ENCODE measurements around the gene LGR6. TPM values are rescaled to one million over a fixed set of nuclear protein-coding genes. Genes with fewer than 3 reads are reported as not detected.

Gene LGR6
- total and polyA plus RNA-seq, 2 of the 8 experiments (the other 6 are each of a cell fraction or from before 2014, with no cell fraction given) = 0.50 to 1.0 TPM

DNA sequence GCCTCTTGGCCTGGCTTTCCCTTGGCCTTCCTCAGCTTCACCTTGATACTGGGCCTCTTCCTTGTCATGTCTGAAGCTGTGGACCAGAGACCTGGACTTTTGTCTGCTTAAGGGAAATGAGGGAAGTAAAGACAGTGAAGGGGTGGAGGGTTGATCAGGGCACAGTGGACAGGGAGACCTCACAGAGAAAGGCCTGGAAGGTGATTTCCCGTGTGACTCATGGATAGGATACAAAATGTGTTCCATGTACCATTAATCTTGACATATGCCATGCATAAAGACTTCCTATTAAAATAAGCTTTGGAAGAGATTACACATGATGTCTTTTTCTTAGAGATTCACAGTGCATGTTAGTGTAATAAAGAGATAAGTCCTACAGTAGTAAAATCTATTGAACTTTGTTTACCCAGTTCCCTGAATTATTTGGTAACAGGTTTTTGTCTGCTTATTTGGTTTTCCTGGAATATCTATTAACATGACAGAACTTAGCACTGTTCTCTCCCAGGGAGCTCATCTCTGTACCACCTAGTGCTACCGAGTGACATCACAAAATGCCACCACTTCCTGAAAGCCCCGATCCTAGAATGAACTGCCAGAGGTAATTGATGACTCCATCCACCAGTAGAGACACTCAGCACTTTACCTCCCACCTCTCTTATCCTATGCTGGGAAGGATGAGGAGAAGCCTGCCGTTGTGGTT is 125.9 kb downstream of the LGR6 start:
- 85% methylated on average over 4 of the region's 4 CpGs; no CpG with 5 or more reads in 1 of the 2 experiments for WGBS, 2 experiments (ENCODE audit: extremely low coverage in 1 of 2, insufficient coverage in 1 of 2, insufficient read length in 1 of 2, insufficient replicate concordance in 2 of 2, low coverage in 1 of 2, low lambda C conversion rate in 2 of 2, missing lambda C conversion rate in 1 of 2)
- peaks cover 0 to 6% (median 1%) of the 10 kb centered on the region in 4 experiments; a peak in 3 of 7 replicates for H3K4me1 ChIP-seq (replicated peaks in 1 of 4; ENCODE audit: control insufficient read depth in 3 of 4, insufficient read depth in 4 of 4, low read length in 3 of 4)
- CTCF ChIA-PET (ENCODE audit: partially characterized antibody) = interaction anchor here (0.6 to 9.3 kb wide), 8 partner anchors 9 to 184 kb away, joined by 3 to 138 read pairs (median 29); partner anchors contain the start of gene LGR6

More for the DNA sequence above, 125.9 kb downstream of the LGR6 start:
- Histone ChIP-seq H2BK15ac (ENCODE audit: low read length) (no peak overlapping the region), H3K4ac (replicated peaks; ENCODE audit: insufficient read length, low read depth, low read length) (no peak overlapping the region), H3K23me2 (ENCODE audit: low read depth, low read length) (no peaks in the 10 kb centered on the region), H2AFZ (ENCODE audit: low read length) (no peak overlapping the region), H3K4me2 (ENCODE audit: insufficient read depth in 1 of 2, low read depth in 2 of 2, low read length in 2 of 2) (no peak overlapping the region), H3K14ac (ENCODE audit: insufficient read length) (no peak overlapping the region), H3K79me1 (ENCODE audit: low read depth, low read length) (no peaks in the 10 kb centered on the region), H4K5ac (ENCODE audit: insufficient read length, low read depth, low read length) (no peak overlapping the region), H3K79me2 (ENCODE audit: control insufficient read depth in 1 of 2, insufficient read depth in 2 of 2, low read length in 2 of 2) (no peaks in the 10 kb centered on the region), H3K23ac (ENCODE audit: insufficient read length) (no peak overlapping the region), H4K8ac (ENCODE audit: extremely low read depth, insufficient read depth, low read length) (no peak overlapping the region), H3K27ac (ENCODE audit: low read depth, low read length) (no peak overlapping the region), H2BK12ac (ENCODE audit: low read depth, low read length) (no peak overlapping the region), H4K91ac (replicated peaks; ENCODE audit: insufficient read length, low read length) (no peak overlapping the region), H3K9ac (replicated peaks in 1 of 4; ENCODE audit: extremely low read depth in 1 of 4, low read depth in 3 of 4, low read length in 3 of 4) (no peak overlapping the region), H3K36me3 (ENCODE audit: control insufficient read depth in 2 of 4, insufficient read depth in 4 of 4, low read length in 3 of 4) (no peaks in the 10 kb centered on the region), H3K27me3 (replicated peaks in 1 of 4; ENCODE audit: control insufficient read depth in 3 of 4, extremely low read depth in 1 of 4, insufficient read depth in 3 of 4, low read length in 3 of 4) (no peaks in the 10 kb centered on the region; a peak in 1 of 7 replicates), H3K56ac (replicated peaks; ENCODE audit: insufficient read length, low read depth, low read length) (no peak overlapping the region), H2BK5ac (ENCODE audit: low read depth, low read length) (no peak overlapping the region), H2BK20ac (ENCODE audit: low read length) (no peak overlapping the region), H2BK120ac (replicated peaks; ENCODE audit: low read depth, low read length) (no peak overlapping the region), H4K20me1 (replicated peaks in 1 of 2; ENCODE audit: control insufficient read depth in 1 of 2, insufficient read depth in 2 of 2, low read length in 2 of 2) (no peaks in the 10 kb centered on the region), H3K9me3 (ENCODE audit: insufficient read depth in 2 of 2, low read depth in 1 of 2, low read length in 1 of 2) (no peaks in the 10 kb centered on the region), H3K4me3 (ENCODE audit: extremely low read depth in 1 of 4, insufficient read depth in 2 of 4, low read depth in 3 of 4, low read length in 4 of 4) (no peak overlapping the region), H2AK5ac (ENCODE audit: low read depth, low read length) (no peak overlapping the region), H3K18ac (ENCODE audit: extremely low read depth, low read length) (no peak overlapping the region)
- FAIRE-seq = no peak
- TF ChIP-seq GTF2F1 (IDR thresholded peaks at IDR 0.05; ENCODE audit: borderline replicate concordance, low read depth, low read length) = no peak
- no peak for TF ChIP-seq BCL11A (IDR thresholded peaks at IDR 0.05; ENCODE audit: low read depth in 2 of 2, low read length in 2 of 2)
- no peak for TF ChIP-seq EGR1 (IDR thresholded peaks at IDR 0.05; ENCODE audit: borderline replicate concordance, low read depth, low read length)
- TF ChIP-seq EZH2 (IDR thresholded peaks at IDR 0.05; ENCODE audit: low read depth, low read length, severe bottlenecking) = no peak
- no peak for TF ChIP-seq ZNF274 (IDR thresholded peaks at IDR 0.05; ENCODE audit: borderline replicate concordance, extremely low read depth, low read length)
- TF ChIP-seq GABPA (IDR thresholded peaks at IDR 0.05; ENCODE audit: borderline replicate concordance, insufficient read depth, low read length) = no peak
- DNase-seq (ENCODE audit: low read depth in 1 of 2, low spot score in 2 of 2) = no peak
- POLR2A ChIA-PET (ENCODE audit: partially characterized antibody) = no interaction called here
